ENCODE measurements around the gene ZC3H12C.
"Not testable (repeated sequence)": the region's sequence is repeated elsewhere in the genome, so short reads cannot be mapped to it uniquely, and the experiment has no call there.

The ZC3H12C gene

GRCh38 chr11:110185121-110185591 lies 92.0 kb downstream of the ZC3H12C start:
- no peak for DNase-seq (ENCODE audit: low spot score)

- DNase-seq (ENCODE audit: low spot score): no peak
Measured at GRCh38 chr11:110185599-110185998, 92.4 kb downstream of the ZC3H12C start.

DNA sequence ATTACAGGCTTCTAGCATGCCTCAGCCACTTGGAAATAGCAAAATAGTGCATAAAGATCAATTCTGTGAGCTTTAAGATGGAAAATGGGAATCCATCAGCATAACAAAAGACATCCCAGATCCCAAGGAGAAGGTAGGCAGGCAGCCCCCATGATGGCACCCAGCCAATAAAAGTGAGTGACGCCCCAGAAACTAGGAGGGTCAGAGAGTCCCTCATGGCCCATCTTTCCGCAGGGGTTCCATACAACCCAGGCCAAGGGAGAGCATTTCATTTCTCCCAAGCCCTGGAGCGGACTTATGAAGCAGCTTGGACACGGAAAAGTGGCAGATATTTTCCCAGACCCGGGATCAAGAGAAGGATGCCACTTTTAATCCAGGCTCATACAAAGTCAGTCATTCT lies 93.3 kb downstream of the ZC3H12C start:
- DNase-seq (ENCODE audit: low spot score): no peak

GRCh38 chr11:110186867-110187266 lies 93.7 kb downstream of the ZC3H12C start:
- DNase-seq (ENCODE audit: low spot score): no peak

GRCh38 chr11:110187731-110188130 lies 94.5 kb downstream of the ZC3H12C start:
- DNase-seq (ENCODE audit: low spot score): no peak

GRCh38 chr11:110190885-110191284 lies 97.7 kb downstream of the ZC3H12C start:
- DNase-seq (ENCODE audit: low spot score): no peak

GRCh38 chr11:110192604-110193282 lies 99.6 kb downstream of the ZC3H12C start:
- DNase-seq (ENCODE audit: low spot score): not testable (repeated sequence)

DNA sequence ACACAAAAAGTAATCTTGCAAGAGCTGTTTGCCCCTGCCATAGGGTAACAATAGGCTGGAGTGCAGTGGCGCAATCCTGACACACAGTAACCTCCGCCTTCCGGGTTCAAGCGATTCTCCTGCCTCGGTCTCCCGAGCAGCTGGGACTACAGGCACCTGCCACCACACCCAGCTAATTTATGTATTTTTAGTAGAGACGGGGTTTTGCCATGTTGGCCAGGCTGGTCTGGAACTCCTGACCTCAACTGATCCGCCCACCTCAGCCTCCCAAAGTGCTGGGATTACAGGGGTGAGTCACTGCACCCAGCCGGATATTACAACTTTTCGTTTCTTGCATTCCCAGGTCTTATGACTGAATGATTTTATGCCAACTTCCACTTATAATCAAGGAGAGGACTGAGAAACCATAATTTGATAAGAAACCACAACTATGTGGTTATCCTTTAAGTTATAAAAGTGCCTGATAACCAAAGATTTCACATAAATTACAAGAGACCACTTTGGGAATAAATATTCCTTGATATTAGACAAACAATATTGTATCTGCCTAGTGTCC lies 101.1 kb downstream of the ZC3H12C start:
- DNase-seq (ENCODE audit: low spot score): not testable (repeated sequence)

DNA sequence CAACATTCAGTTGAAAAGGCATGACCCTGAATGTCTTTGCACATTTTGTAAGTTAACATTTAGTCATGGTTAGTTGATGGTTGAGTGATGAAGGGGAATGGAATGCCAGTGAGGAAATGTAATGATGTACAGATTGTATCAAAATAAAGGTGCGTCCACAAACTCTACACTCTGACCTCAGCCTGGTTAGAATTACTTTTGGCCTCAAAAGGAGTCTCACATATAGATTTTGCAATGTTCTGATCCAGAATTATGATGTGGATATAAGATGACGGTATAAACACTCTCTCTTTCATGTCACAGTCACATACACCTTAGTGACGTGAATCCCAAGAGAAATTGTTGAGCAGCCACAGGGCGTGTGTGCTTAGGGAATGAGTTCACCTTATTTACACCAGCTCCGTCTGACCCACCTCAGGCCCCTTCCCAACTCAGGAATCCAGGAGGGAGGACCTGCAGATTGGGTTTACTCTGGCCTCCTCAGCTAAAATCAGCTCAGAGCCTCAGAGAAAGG lies 103.1 kb downstream of the ZC3H12C start:
- DNase-seq (ENCODE audit: low spot score): no peak

- no peak for DNase-seq (ENCODE audit: low spot score)
Measured at GRCh38 chr11:110196884-110197420, 103.8 kb downstream of the ZC3H12C start.

GRCh38 chr11:110198031-110198729 lies 105.0 kb downstream of the ZC3H12C start:
- no peak for DNase-seq (ENCODE audit: low spot score)

DNA sequence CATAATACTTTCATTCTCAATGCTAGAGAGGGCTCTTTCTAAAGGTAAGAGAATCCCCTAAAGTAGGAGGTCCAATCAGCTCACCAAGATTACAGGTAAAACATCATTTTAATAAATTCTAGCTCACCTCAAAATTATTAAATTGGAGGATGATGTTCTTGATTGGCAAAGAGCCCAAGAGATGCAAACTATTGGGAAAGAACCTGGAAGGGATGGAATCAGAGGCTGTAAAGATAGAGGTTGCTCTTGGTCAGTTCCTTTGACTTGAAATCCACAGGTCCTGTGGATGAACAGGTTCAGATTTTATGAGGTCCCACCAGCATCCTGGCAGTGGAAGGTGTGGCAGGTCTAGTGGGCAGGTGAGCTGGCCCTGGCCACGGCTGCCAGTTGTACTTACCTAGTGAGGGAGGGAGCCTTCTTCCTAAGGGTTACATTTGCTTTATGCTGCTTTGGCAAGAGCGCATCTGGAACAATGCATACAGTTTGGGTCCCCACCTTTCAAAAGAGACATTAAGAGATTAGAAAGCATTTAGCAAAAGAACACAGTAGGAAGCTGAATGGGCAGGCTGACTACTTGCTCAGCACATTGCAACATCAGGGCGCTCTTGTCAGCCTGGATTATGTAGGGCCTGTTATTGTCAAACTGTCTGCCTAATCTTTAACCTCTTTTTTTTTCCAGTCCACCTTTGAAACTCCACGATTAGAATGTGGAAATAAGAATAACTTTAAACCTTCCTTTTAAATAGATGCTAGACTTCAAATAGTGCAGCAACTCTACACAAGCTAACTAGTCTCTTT lies 106.2 kb downstream of the ZC3H12C start:
- DNase-seq (ENCODE audit: low spot score): no peak

GRCh38 chr11:110200241-110200640 lies 107.0 kb downstream of the ZC3H12C start:
- no peak for DNase-seq (ENCODE audit: low spot score)

DNA sequence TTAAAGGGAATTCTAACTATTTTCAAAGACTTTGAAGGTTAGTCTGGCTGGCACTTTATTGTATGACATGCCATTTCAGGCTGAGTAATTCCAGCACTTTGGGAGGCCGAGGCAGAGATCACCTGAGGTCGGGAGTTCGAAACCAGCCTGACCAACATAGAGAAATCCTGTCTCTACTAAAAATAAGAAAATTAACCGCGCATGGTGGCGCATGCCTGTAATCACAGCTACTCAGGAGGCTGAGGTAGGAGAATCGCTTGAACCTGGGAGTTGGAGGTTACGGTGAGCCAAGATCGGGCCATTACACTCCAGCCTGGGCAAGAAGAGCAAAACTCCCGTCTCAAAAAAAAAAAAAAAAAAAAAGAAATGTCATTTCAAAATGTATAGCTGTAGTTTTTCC lies 107.6 kb downstream of the ZC3H12C start:
- DNase-seq (ENCODE audit: low spot score): no peak

DNA sequence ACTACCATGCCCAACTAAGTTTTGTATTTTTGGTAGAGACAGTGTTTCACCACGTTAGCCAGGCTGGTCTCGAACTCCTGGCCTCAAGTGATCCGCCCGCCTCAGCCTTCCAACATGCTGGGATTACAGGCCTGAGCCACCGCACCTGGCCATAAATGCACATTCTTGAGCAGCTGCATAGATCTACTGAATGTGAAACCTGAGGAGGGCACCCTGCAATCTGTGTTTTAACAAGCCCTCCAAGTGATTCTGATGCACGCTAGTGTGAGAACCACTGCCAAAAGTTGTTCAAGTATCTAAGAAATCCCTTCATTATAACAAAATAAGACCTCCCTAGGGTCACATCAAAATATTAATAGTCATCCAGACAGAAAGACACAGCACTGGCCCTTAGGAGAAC lies 113.9 kb downstream of the ZC3H12C start:
- DNase-seq (ENCODE audit: low spot score): no peak

- not testable (repeated sequence) for DNase-seq (ENCODE audit: low spot score)
Measured at GRCh38 chr11:110208678-110209312, 115.6 kb downstream of the ZC3H12C start.

- not testable (repeated sequence) for DNase-seq (ENCODE audit: low spot score)
Measured at GRCh38 chr11:110209313-110209694, 116.1 kb downstream of the ZC3H12C start.

DNA sequence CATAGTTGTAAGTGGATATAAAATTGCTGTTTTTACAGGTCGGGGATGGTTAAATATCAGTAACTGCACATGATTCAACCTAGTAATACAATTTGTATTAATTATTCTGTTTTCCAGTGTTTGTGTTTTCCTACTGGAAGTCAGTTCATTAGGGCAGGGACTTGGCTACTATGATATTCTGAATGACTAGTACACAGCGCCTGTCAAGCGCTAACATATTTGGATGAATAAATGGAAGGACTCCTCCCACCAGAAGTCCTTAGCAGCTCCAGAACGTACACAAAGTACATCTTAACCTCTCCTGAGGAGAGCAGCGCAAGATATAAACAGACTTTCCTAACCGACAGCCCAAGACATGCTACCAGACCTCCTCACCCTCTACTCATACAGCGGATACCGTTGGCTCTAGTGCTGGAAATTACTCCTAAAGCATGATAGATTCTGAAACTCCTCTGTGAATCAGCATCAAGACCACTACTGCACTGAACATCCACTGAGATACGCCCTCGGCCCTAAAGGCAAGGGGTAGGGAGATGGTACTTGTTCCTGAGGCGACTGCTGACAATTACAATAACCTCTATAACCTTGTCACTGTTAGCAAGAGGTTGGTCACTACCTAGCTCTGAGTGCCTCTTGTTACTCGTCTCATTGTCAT lies 124.2 kb downstream of the ZC3H12C start:
- no peak for DNase-seq (ENCODE audit: low spot score)

- no peak for DNase-seq (ENCODE audit: low spot score)
Measured at GRCh38 chr11:110217936-110218335, 124.7 kb downstream of the ZC3H12C start.

DNA sequence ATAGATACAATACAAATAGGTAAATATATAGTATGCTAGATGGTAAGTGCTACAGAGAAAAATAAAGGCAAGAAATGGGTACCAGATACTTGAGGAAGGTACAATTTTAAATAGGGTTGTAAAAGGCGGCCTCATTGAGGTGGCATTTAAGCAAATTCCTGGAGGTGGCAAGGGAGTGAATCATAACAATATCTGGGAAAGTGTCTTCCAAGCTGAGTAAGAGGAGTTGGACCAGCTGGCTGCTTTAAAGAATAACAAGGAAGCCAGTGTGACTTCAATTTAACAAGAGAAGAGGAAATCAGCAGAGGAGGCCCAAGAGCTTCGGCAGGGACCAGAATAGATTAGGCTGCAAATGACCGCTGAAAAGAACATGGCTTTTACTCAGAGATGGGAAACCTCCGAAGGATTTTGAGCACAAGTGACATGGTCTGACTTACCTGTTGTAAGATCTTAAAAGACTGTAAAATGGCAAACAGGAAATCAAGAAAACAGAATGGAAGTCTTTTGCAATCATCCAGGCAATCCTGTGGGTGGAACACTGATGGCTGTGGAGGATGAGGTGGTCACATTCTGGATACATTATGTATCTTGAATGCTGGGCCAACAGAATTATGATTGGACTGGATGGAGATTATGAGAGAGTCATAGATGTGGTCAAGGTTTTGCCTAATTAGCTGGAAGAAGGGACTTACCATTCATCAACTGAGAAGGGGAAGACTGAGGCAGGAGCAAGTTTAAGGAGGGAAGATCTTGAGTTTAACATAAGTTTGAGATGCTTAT lies 126.0 kb downstream of the ZC3H12C start:
- no peak for DNase-seq (ENCODE audit: low spot score)

Measured in pons (tissue), 1 donor.